GM21381 (cell line): ENCODE data around the gene FAM217B.

Experiments used
- ATAC-seq: cut with Tn5 transposase; IDR thresholded peaks from one replicate; pipeline ENCODE4 v1.9.1; 2021; ENCODE audit warnings: mild to moderate bottlenecking, moderate library complexity; ENCODE audit not compliant: unreplicated experiment

The FAM217B gene

GRCh38 chr20:59972037-59972801 lies 32.0 kb downstream of the FAM217B start:
- no peak for ATAC-seq

- ATAC-seq, result no peak
These were observed 36.1 kb downstream of the FAM217B start for GRCh38 chr20:59976156-59976782.

GRCh38 chr20:59977086-59977485 lies 36.9 kb downstream of the FAM217B start:
- no peak for ATAC-seq

- ATAC-seq, result no peak
These were observed 42.9 kb downstream of the FAM217B start for GRCh38 chr20:59983076-59983475.

GRCh38 chr20:59984541-59984940 lies 44.4 kb downstream of the FAM217B start:
- ATAC-seq, result no peak

- ATAC-seq, result no peak
These were observed 45.0 kb downstream of the FAM217B start for GRCh38 chr20:59985164-59985563.

GRCh38 chr20:59985864-59986263 lies 45.7 kb downstream of the FAM217B start:
- ATAC-seq, result no peak

GRCh38 chr20:59987135-59987534 lies 46.9 kb downstream of the FAM217B start:
- ATAC-seq, result no peak

- no peak for ATAC-seq
These were observed 48.0 kb downstream of the FAM217B start for GRCh38 chr20:59988141-59988540.

- no peak for ATAC-seq
These were observed 52.4 kb downstream of the FAM217B start for GRCh38 chr20:59992526-59993084.

GRCh38 chr20:59993736-59994430 lies 53.7 kb downstream of the FAM217B start:
- no peak for ATAC-seq

- no peak for ATAC-seq
These were observed 54.5 kb downstream of the FAM217B start for GRCh38 chr20:59994697-59995122.

- ATAC-seq, result no peak
These were observed 55.9 kb downstream of the FAM217B start for GRCh38 chr20:59996108-59996507.

- no peak for ATAC-seq
These were observed 57.7 kb downstream of the FAM217B start for GRCh38 chr20:59997896-59998295.
